ENCODE data around the gene HAP1.
A peak's percentile ranks its signal among the peaks of the same experiment; 100 is the strongest.

- peak in 2 of 3 donors; percentile 15 to 48 for TF ChIP-seq POLR2AphosphoS5 (IDR thresholded peaks at IDR 0.05)
- no peak for TF ChIP-seq CTCF (IDR thresholded peaks at IDR 0.05)
- no peak for TF ChIP-seq POLR2A (IDR thresholded peaks at IDR 0.05)
- no peak for TF ChIP-seq EP300 (IDR thresholded peaks at IDR 0.05)
Measured at GRCh38 chr17:41782142-41782541, 47.7 kb upstream of the HAP1 start.

Data from stomach (tissue), 4 donors.